SK-N-SH (cell line): ENCODE measurements around the gene SPO11. TPM values are rescaled to one million over a fixed set of nuclear protein-coding genes. Genes with fewer than 3 reads are reported as not detected.
A peak's percentile ranks its signal among the peaks of the same experiment; 100 is the strongest.

ENCODE experiments used
- CTCF ChIA-PET: fragments of 300-600, 350-600 bp; formaldehyde crosslinking; extraction: SDS; loops from one replicate; lab custom pipeline; 2021; lab: Yijun Ruan, JAX
- POLR2A ChIA-PET: fragments of 350-600 bp; sonication (Branson Sonifier 250); formaldehyde crosslinking; extraction: SDS; loops from one replicate; lab custom pipeline; 2020; ENCODE audit warnings: antibody characterized with exemption, inconsistent platforms; lab: Yijun Ruan, JAX
- DNase-seq: peaks from one replicate; pipeline ENCODE4 v3.0.0; 2012
- H2AFZ ChIP-seq: fragments of 200-600 bp; sonication (generic); 2 replicates; pipeline ENCODE4 v1.8.1; 2016; ENCODE audit warnings: antibody characterized with exemption, mild to moderate bottlenecking, low read depth
- H3F3A ChIP-seq: fragments of 200-600 bp; sonication (generic); replicated peaks from 2 replicates; pipeline ENCODE3; 2016; ENCODE audit warnings: antibody characterized with exemption, mild to moderate bottlenecking; ENCODE audit not compliant: insufficient read depth
- H3K27ac ChIP-seq, 2 experiments: fragments of 200-500 bp in 1 of 2; fragments of 200-600 bp in 1 of 2; sonication (Bioruptor generic) in 1 of 2; sonication (generic), shearing (Covaris generic) in 1 of 2; 2 replicates each; pipeline versions ENCODE4 v1.5.1 to v1.6.1; 2014 to 2016; ENCODE audit warnings: low read depth in 2 of 2, inconsistent platforms in 1 of 2, low read length in 1 of 2, mild to moderate bottlenecking in 1 of 2, mixed read lengths in 1 of 2
- H3K27me3 ChIP-seq: fragments of 200-600 bp; sonication (generic), shearing (Covaris generic); 2 replicates; pipeline ENCODE4 v1.6.1; 2016; ENCODE audit warnings: mixed run types; ENCODE audit not compliant: insufficient read depth
- H3K36me3 ChIP-seq, 2 experiments: fragments of 200-500 bp in 1 of 2; fragments of 200-600 bp in 1 of 2; sonication (Bioruptor generic) in 1 of 2; sonication (generic) in 1 of 2; replicated peaks in 1 of 2; 2 replicates each; pipeline versions ENCODE3 to v1.5.1; 2014 to 2016; ENCODE audit warnings: low read length in 1 of 2, mild to moderate bottlenecking in 1 of 2; ENCODE audit not compliant: insufficient read depth in 2 of 2, control insufficient read depth in 1 of 2
- H3K4me1 ChIP-seq, 2 experiments: fragments of 200-500 bp in 1 of 2; fragments of 200-600 bp in 1 of 2; sonication (Bioruptor generic) in 1 of 2; sonication (generic), shearing (Covaris generic) in 1 of 2; 2 replicates each; pipeline versions ENCODE4 v1.5.1 to v1.6.1; 2014 to 2016; ENCODE audit warnings: low read depth in 1 of 2, low read length in 1 of 2, mixed run types in 1 of 2; ENCODE audit not compliant: insufficient read depth in 2 of 2, control insufficient read depth in 1 of 2
- H3K4me2 ChIP-seq: fragments of 200-600 bp; sonication (generic), shearing (Covaris generic); 2 replicates; pipeline ENCODE4 v1.6.1; 2017; ENCODE audit warnings: mixed run types
- H3K4me3 ChIP-seq, 2 experiments: fragments of 200-500 bp in 1 of 2; fragments of 200-600 bp in 1 of 2; sonication (Bioruptor generic) in 1 of 2; sonication (generic), shearing (Covaris generic) in 1 of 2; 2 replicates each; pipeline versions ENCODE4 v1.5.1 to v1.8.1; 2014 to 2016; ENCODE audit warnings: low read depth in 2 of 2, inconsistent platforms in 1 of 2, low read length in 1 of 2, mild to moderate bottlenecking in 1 of 2, mixed read lengths in 1 of 2, moderate library complexity in 1 of 2
- H3K79me2 ChIP-seq: fragments of 200-600 bp; sonication (generic); 2 replicates; pipeline ENCODE4 v1.8.1; 2017; ENCODE audit warnings: mild to moderate bottlenecking; ENCODE audit not compliant: insufficient read depth
- H3K9ac ChIP-seq: fragments of 200-600 bp; sonication (generic); 2 replicates; pipeline ENCODE4 v1.6.1; 2017; ENCODE audit warnings: mixed run types
- H3K9me2 ChIP-seq: fragments of 200-600 bp; sonication (generic); 2 replicates; pipeline ENCODE4 v1.6.1; 2017; ENCODE audit warnings: mixed run types
- H3K9me3 ChIP-seq: fragments of 200-600 bp; sonication (generic); 2 replicates; pipeline ENCODE4 v1.6.1; 2017; ENCODE audit warnings: mixed run types, mild to moderate bottlenecking, moderate library complexity
- H4K20me1 ChIP-seq: fragments of 200-600 bp; sonication (generic); 2 replicates; pipeline ENCODE4 v1.6.1; 2017; ENCODE audit warnings: mild to moderate bottlenecking, mixed run types; ENCODE audit not compliant: insufficient read depth
- CTCF ChIP-seq: fragments of 200-600 bp; sonication (generic); IDR thresholded peaks from 2 replicates; pipeline ENCODE4 v1.6.1; 2017; ENCODE audit warnings: antibody characterized with exemption, mild to moderate bottlenecking, moderate library complexity
- POLR2AphosphoS5 ChIP-seq: IDR thresholded peaks from 2 replicates; pipeline ENCODE4 v1.6.1; 2012; ENCODE audit warnings: low read depth, low read length
- SIN3A ChIP-seq: IDR thresholded peaks from 2 replicates; pipeline ENCODE4 v1.6.1; 2012; ENCODE audit warnings: low read depth, mild to moderate bottlenecking, low read length, moderate library complexity, borderline replicate concordance
- USF2 ChIP-seq: fragments of 150-350 bp; IDR thresholded peaks from 2 replicates; pipeline ENCODE4 v1.6.1; 2017; ENCODE audit warnings: antibody characterized with exemption, low read length, low read depth, borderline replicate concordance
- WGBS: methylation state at CpG from one replicate; pipeline ENCODE4 v1.1.6; 2017; ENCODE audit warnings: low lambda C conversion rate; 5-methylcytosine and 5-hydroxymethylcytosine counted together
- polyA plus RNA-seq, 3 experiments: library from polyadenylated mRNA; depleted of rRNA; stranded (reverse); fragments of >200 nt; gene quantifications; 2 replicates each; pipeline ENCODE4 v1.2.3, GENCODE V29; 2012

The SPO11 gene
- polyA plus RNA-seq, 1 of the 3 experiments (the other 2 are of a cell fraction) = not detected

GRCh38 chr20:57387463-57387862 lies 57.9 kb downstream of the SPO11 start:
- no peak overlapping the region for H3K4me2 ChIP-seq
- no peak for DNase-seq
- peaks cover 0 to 9% of the 10 kb centered on the region in 2 experiments; a peak in 1 of 4 replicates for H3K4me1 ChIP-seq
- TF ChIP-seq SIN3A = no peak
- H2AFZ ChIP-seq = no peak overlapping the region
- H3K79me2 ChIP-seq = peaks cover 5% of the 10 kb centered on the region
- CTCF ChIA-PET = interaction anchor here (0.8 to 1.7 kb wide), 3 partner anchors 111 to 210 kb away, joined by 3 to 6 read pairs (median 4); no protein-coding TSS in a partner anchor
- H3K9me2 ChIP-seq = no peaks in the 10 kb centered on the region
- no peaks in the 10 kb centered on the region for H3K27me3 ChIP-seq
- no peak overlapping the region for H3K27ac ChIP-seq
- H3K9ac ChIP-seq = no peak overlapping the region
- H3K4me3 ChIP-seq = no peak overlapping the region
- POLR2A ChIA-PET = no interaction called here
- no peaks in the 10 kb centered on the region for H3K9me3 ChIP-seq
- H4K20me1 ChIP-seq = no peaks in the 10 kb centered on the region
- H3F3A ChIP-seq = no peaks in the 10 kb centered on the region
- 85% methylated on average over 5 of the region's 8 CpGs for WGBS
- peaks cover 0 to 5% of the 10 kb centered on the region in 2 experiments for H3K36me3 ChIP-seq

GRCh38 chr20:57387945-57388371 lies 58.4 kb downstream of the SPO11 start:
- Histone ChIP-seq H3K4me3 (no peak overlapping the region), H3K4me2 (no peak overlapping the region), H3K9ac (no peak overlapping the region), H3F3A (no peaks in the 10 kb centered on the region), H4K20me1 (no peaks in the 10 kb centered on the region), H3K36me3 (peaks cover 0 to 5% of the 10 kb centered on the region in 2 experiments), H3K27me3 (no peaks in the 10 kb centered on the region), H3K9me3 (no peaks in the 10 kb centered on the region), H3K4me1 (peaks cover 0 to 14% of the 10 kb centered on the region in 2 experiments; a peak in 1 of 4 replicates), H3K79me2 (peaks cover 10% of the 10 kb centered on the region), H3K27ac (no peak overlapping the region), H3K9me2 (no peaks in the 10 kb centered on the region), H2AFZ (no peak overlapping the region)
- ChIA-PET POLR2A (no interaction called here), CTCF (interaction anchor here (0.8 to 1.7 kb wide), 3 partner anchors 108 to 210 kb away, joined by 4 to 6 read pairs (median 4); no protein-coding TSS in a partner anchor)
- no peak for TF ChIP-seq USF2
- 91% methylated on average over 7 of the region's 7 CpGs for WGBS
- no peak for DNase-seq

- Histone ChIP-seq H3K9ac (no peak overlapping the region), H3K36me3 (peaks cover 0 to 5% of the 10 kb centered on the region in 2 experiments), H3K27ac (no peak overlapping the region), H3K4me3 (no peak overlapping the region), H3K9me3 (no peaks in the 10 kb centered on the region), H3K4me2 (no peak overlapping the region), H3K27me3 (no peaks in the 10 kb centered on the region), H3K79me2 (peaks cover 14% of the 10 kb centered on the region), H4K20me1 (no peaks in the 10 kb centered on the region), H3K9me2 (no peaks in the 10 kb centered on the region), H3K4me1 (peaks cover 0 to 16% of the 10 kb centered on the region in 2 experiments; a peak in 1 of 4 replicates), H3F3A (no peaks in the 10 kb centered on the region), H2AFZ (no peak overlapping the region)
- 94% methylated on average over 29 of the region's 57 CpGs for WGBS
- POLR2A ChIA-PET = interaction anchor here (0.6 kb wide), 1 partner anchor 105 kb away, joined by 3 read pairs; no protein-coding TSS in a partner anchor
- no peak for DNase-seq
- CTCF ChIA-PET = interaction anchor here (0.6 to 2.0 kb wide), 4 partner anchors 7 to 209 kb away, joined by 3 to 11 read pairs (median 6); no protein-coding TSS in a partner anchor
- TF ChIP-seq CTCF (peak; percentile 18; the same call in 1 of the 2 replicates), POLR2AphosphoS5 (no peak)
Observed at GRCh38 chr20:57388953-57389694, 59.5 kb downstream of the SPO11 start.
